Ishikawa (cell line): ENCODE data around the gene CHRNA5.

ENCODE experiments used
- CREB1 ChIP-seq: IDR thresholded peaks from 2 replicates; pipeline ENCODE4 v1.6.1; 2012; ENCODE audit warnings: low read depth
- EGR1 ChIP-seq: IDR thresholded peaks from 2 replicates; pipeline ENCODE4 v1.6.1; 2012
- EP300 ChIP-seq: IDR thresholded peaks from 2 replicates; pipeline ENCODE4 v1.6.1; 2012; ENCODE audit warnings: borderline replicate concordance
- MAX ChIP-seq: IDR thresholded peaks from 2 replicates; pipeline ENCODE4 v1.6.1; 2012
- NFIC ChIP-seq: IDR thresholded peaks from 2 replicates; pipeline ENCODE4 v1.6.1; 2012
- RAD21 ChIP-seq: IDR thresholded peaks from 2 replicates; pipeline ENCODE4 v1.6.1; 2012; ENCODE audit warnings: low read depth
- REST ChIP-seq: IDR thresholded peaks from 2 replicates; pipeline ENCODE4 v1.6.1; 2012; ENCODE audit warnings: low read depth, mild to moderate bottlenecking
- TAF1 ChIP-seq: IDR thresholded peaks from 2 replicates; pipeline ENCODE4 v1.6.1; 2012; ENCODE audit warnings: low read depth, mild to moderate bottlenecking
- TCF12 ChIP-seq: IDR thresholded peaks from 2 replicates; pipeline ENCODE4 v1.6.1; 2012; ENCODE audit warnings: low read depth
- TEAD4 ChIP-seq: IDR thresholded peaks from 2 replicates; pipeline ENCODE4 v1.6.1; 2012
- YY1 ChIP-seq: IDR thresholded peaks from 2 replicates; pipeline ENCODE4 v1.6.1; 2012; ENCODE audit warnings: low read depth

GRCh38 chr15:78598348-78598747, 33.0 kb downstream of the CHRNA5 start:
- TF ChIP-seq YY1 = no peak
- TF ChIP-seq EP300 = no peak
- TF ChIP-seq TCF12 = no peak
- no peak for TF ChIP-seq MAX
- no peak for TF ChIP-seq TEAD4
- TF ChIP-seq RAD21 = no peak
- TF ChIP-seq TAF1 = no peak
- TF ChIP-seq REST = no peak
- TF ChIP-seq CREB1 = no peak
- TF ChIP-seq EGR1 = no peak
- TF ChIP-seq NFIC = no peak
